Body of pancreas (tissue), 4 donors: Measurements from ENCODE around the gene SPAM1.

Experiments
- POLR2A ChIP-seq, 3 donors: fragments of 450-650 bp; IDR thresholded peaks; one replicate each; pipeline ENCODE4 v1.6.1; 2016; ENCODE audit warnings: antibody characterized with exemption in 3 of 3, mild to moderate bottlenecking in 2 of 3
- TF ChIP-seq, protein P1 (sequence below), 7 experiments: fragments of 450-650 bp in 4 of 7; fragments of 200-600 bp in 3 of 7; sonication (generic) in 3 of 7; IDR thresholded peaks; one replicate each; pipeline ENCODE4 v1.5.1; 2016 to 2019; ENCODE audit warnings: antibody characterized with exemption in 7 of 7

DNA sequence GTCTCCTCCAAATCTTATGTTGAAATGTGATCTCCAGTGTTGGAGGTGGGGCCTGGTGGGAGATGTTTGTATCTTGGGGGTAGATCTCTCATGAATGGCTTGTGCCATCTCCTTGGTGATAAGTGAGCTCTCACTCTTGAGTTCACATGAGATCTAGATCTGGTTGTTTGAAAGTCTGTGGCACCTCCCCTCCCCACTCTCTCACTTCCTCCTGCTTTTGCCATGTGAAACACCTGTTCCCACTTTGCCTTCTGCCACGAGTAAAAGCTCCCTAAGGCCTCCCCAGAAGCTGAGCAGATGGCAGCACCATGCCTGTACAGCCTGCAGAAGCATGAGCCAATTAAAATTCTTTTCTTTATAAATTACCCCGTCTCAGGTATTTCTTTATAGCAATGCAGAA lies 84.3 kb downstream of the SPAM1 start:
- TF ChIP-seq, protein P1, sequence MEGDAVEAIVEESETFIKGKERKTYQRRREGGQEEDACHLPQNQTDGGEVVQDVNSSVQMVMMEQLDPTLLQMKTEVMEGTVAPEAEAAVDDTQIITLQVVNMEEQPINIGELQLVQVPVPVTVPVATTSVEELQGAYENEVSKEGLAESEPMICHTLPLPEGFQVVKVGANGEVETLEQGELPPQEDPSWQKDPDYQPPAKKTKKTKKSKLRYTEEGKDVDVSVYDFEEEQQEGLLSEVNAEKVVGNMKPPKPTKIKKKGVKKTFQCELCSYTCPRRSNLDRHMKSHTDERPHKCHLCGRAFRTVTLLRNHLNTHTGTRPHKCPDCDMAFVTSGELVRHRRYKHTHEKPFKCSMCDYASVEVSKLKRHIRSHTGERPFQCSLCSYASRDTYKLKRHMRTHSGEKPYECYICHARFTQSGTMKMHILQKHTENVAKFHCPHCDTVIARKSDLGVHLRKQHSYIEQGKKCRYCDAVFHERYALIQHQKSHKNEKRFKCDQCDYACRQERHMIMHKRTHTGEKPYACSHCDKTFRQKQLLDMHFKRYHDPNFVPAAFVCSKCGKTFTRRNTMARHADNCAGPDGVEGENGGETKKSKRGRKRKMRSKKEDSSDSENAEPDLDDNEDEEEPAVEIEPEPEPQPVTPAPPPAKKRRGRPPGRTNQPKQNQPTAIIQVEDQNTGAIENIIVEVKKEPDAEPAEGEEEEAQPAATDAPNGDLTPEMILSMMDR (IDR thresholded peaks at IDR 0.05) = no peak
- no peak for TF ChIP-seq POLR2A (IDR thresholded peaks at IDR 0.05)
